Endothelial cell of umbilical vein (primary cell): ENCODE measurements around the gene COL9A3. TPM values are rescaled to one million over a fixed set of nuclear protein-coding genes. Genes with fewer than 3 reads are reported as not detected.

Experiments used
- BruUV-seq: library from RNA; stranded (reverse); fragments of 400-500 nt; replicated peaks from 2 replicates; lab custom pipeline; 2021; lab: Mats Ljungman, UMichigan
- CTCF ChIA-PET: fragments of 300-600, 350-600 bp; sonication (Branson Sonifier 250); formaldehyde crosslinking; loops from one replicate; lab custom pipeline; 2021; ENCODE audit warnings: antibody characterized with exemption, inconsistent platforms; lab: Charles Lee
- POLR2A ChIA-PET: fragments of 300-600, 350-600 bp; sonication (Branson Sonifier 250); formaldehyde crosslinking; loops from one replicate; lab custom pipeline; 2021; ENCODE audit warnings: antibody characterized with exemption, inconsistent platforms; lab: Charles Lee
- DNase-seq: peaks from one replicate; pipeline ENCODE4 v3.0.0-alpha.2; 2011; ENCODE audit warnings: low read depth, low spot score
- FAIRE-seq: peaks from 2 replicates; lab custom pipeline; 2011; peaks lifted over from hg19 to GRCh38; lab: Jason Lieb, UNC
- H2AFZ ChIP-seq: 2 replicates; pipeline ENCODE4 v1.6.0; 2012; ENCODE audit warnings: low read depth, low read length, control low read depth, inconsistent platforms
- H3K27ac ChIP-seq: 2 replicates; pipeline ENCODE4 v1.5.1; 2011; ENCODE audit warnings: low read depth, mild to moderate bottlenecking, control low read depth, low read length, moderate library complexity; ENCODE audit not compliant: insufficient read depth
- H3K27me3 ChIP-seq, 2 experiments: 2 replicates each; pipeline versions ENCODE4 v1.6.0 to v1.6.1; 2011; ENCODE audit warnings: low read length in 2 of 2, mixed read lengths in 1 of 2; ENCODE audit not compliant: control insufficient read depth in 2 of 2, insufficient read depth in 2 of 2
- H3K36me3 ChIP-seq, 2 experiments: 2 replicates in 1 of 2; 3 replicates in 1 of 2; pipeline ENCODE4 v1.5.1; 2011; ENCODE audit warnings: low read length in 2 of 2, mild to moderate bottlenecking in 1 of 2, moderate library complexity in 1 of 2; ENCODE audit not compliant: control insufficient read depth in 2 of 2, insufficient read depth in 2 of 2; ENCODE audit errors: extremely low read depth in 1 of 2
- H3K4me1 ChIP-seq: 3 replicates; pipeline ENCODE4 v1.5.1; 2011; ENCODE audit warnings: mild to moderate bottlenecking, low read length; ENCODE audit not compliant: control insufficient read depth, insufficient read depth; ENCODE audit errors: extremely low read depth
- H3K4me2 ChIP-seq: 2 replicates; pipeline ENCODE4 v1.6.1; 2011; ENCODE audit warnings: low read length, control low read depth, mixed read lengths; ENCODE audit not compliant: insufficient read depth
- H3K4me3 ChIP-seq, 3 experiments: fragments of 200-600 bp in 1 of 3; sonication (generic), shearing (Covaris generic) in 1 of 3; replicated peaks in 1 of 3; 2 replicates each; pipeline ENCODE4 v1.5.1; 2011 to 2016; ENCODE audit warnings: control low read depth in 3 of 3, low read length in 3 of 3, mild to moderate bottlenecking in 2 of 3, inconsistent platforms in 1 of 3, low read depth in 1 of 3, moderate library complexity in 1 of 3; ENCODE audit not compliant: insufficient read depth in 1 of 3
- H3K79me2 ChIP-seq: 2 replicates; pipeline ENCODE4 v1.6.0; 2012; ENCODE audit warnings: low read length, inconsistent platforms; ENCODE audit not compliant: control insufficient read depth, insufficient read depth
- H3K9ac ChIP-seq: replicated peaks from 2 replicates; pipeline ENCODE3; 2011; ENCODE audit warnings: low read length, control low read depth; ENCODE audit not compliant: insufficient read depth; ENCODE audit errors: extremely low read depth
- H3K9me1 ChIP-seq: replicated peaks from 3 replicates; pipeline ENCODE4 v1.6.0; 2011; ENCODE audit warnings: mild to moderate bottlenecking, low read length; ENCODE audit not compliant: control insufficient read depth, insufficient read depth; ENCODE audit errors: extremely low read depth
- H3K9me3 ChIP-seq: replicated peaks from 2 replicates; pipeline ENCODE4 v1.5.1; 2012; ENCODE audit warnings: low read length, inconsistent platforms; ENCODE audit not compliant: control insufficient read depth, insufficient read depth
- H4K20me1 ChIP-seq: replicated peaks from 2 replicates; pipeline ENCODE3; 2011; ENCODE audit warnings: mild to moderate bottlenecking, low read length; ENCODE audit not compliant: control insufficient read depth, insufficient read depth; ENCODE audit errors: extremely low read depth
- CTCF ChIP-seq, 2 donors: IDR thresholded peaks; 1 replicate in 1 of 2; 2 replicates in 1 of 2; pipeline ENCODE4 v1.5.1; 2011; ENCODE audit warnings: low read length in 2 of 2, mild to moderate bottlenecking in 2 of 2, moderate library complexity in 2 of 2, control low read depth in 1 of 2, inconsistent platforms in 1 of 2, low read depth in 1 of 2; ENCODE audit not compliant: insufficient read depth in 1 of 2; ENCODE audit errors: extremely low read depth in 1 of 2
- EZH2 ChIP-seq: IDR thresholded peaks from 2 replicates; pipeline ENCODE4 v1.6.1; 2012; ENCODE audit warnings: borderline replicate concordance, low read depth, mild to moderate bottlenecking, moderate library complexity, low read length, inconsistent platforms; ENCODE audit not compliant: severe bottlenecking
- FOS ChIP-seq: IDR thresholded peaks from 2 replicates; pipeline ENCODE4 v1.6.1; 2011; ENCODE audit warnings: mild to moderate bottlenecking, low read length, moderate library complexity, borderline replicate concordance; ENCODE audit not compliant: insufficient read depth
- GATA2 ChIP-seq: IDR thresholded peaks from 2 replicates; pipeline ENCODE4 v1.7.0; 2011; ENCODE audit warnings: low read depth, mild to moderate bottlenecking, moderate library complexity, mixed read lengths, low read length; ENCODE audit not compliant: insufficient read length, insufficient read depth
- JUN ChIP-seq: IDR thresholded peaks from 2 replicates; pipeline ENCODE4 v1.6.1; 2011; ENCODE audit warnings: borderline replicate concordance, low read depth; ENCODE audit not compliant: insufficient read length, insufficient read depth
- MAX ChIP-seq: IDR thresholded peaks from 2 replicates; pipeline ENCODE4 v1.6.1; 2011; ENCODE audit not compliant: insufficient read depth, insufficient read length
- MYC ChIP-seq: IDR thresholded peaks from one replicate; pipeline ENCODE4 v1.6.1; 2011; ENCODE audit warnings: mild to moderate bottlenecking, low read depth, low read length
- POLR2A ChIP-seq: IDR thresholded peaks from 2 replicates; pipeline ENCODE4 v1.6.1; 2012; ENCODE audit warnings: low read depth, mild to moderate bottlenecking, control low read depth, low read length
- POLR2AphosphoS5 ChIP-seq: IDR thresholded peaks from 2 replicates; pipeline ENCODE4 v1.6.1; 2012; ENCODE audit warnings: low read depth, mild to moderate bottlenecking, control low read depth, low read length, moderate library complexity; ENCODE audit not compliant: insufficient read depth
- dilution Hi-C: fragments of 300-500 bp; cut with MboI; formaldehyde crosslinking; loops from one replicate; pipeline ENCODE4 v1.15.0; 2019; ENCODE audit warnings: low sequenced_read_pairs; ENCODE audit not compliant: extremely low pct_ligation_motif_present
- intact Hi-C: fragments of 100-400 bp; cut with micrococcal nuclease; formaldehyde crosslinking; loops from one replicate; pipeline ENCODE4 v1.10.0; 2022
- polyA plus RNA-seq, 4 experiments: library from polyadenylated mRNA; depleted of rRNA in 3 of 4; stranded (reverse) in 3 of 4; unstranded in 1 of 4; fragments of >200 nt; gene quantifications; 2 replicates each; pipeline versions ENCODE4 v1.2.1 to v1.2.3, GENCODE V29; 2011 to 2012; ENCODE audit warnings: missing spikeins in 1 of 4
- total RNA-seq: library from RNA; stranded (reverse); gene quantifications from 2 replicates; pipeline ENCODE4 v1.2.3, GENCODE V29; 2021

The COL9A3 gene
- total and polyA plus RNA-seq, 2 donors (not counting 3 experiments of a cell fraction or from before 2014, with no cell fraction given) = 0.46 to 0.60 TPM

GRCh38 chr20:62828511-62829230, 11.8 kb downstream of the COL9A3 start:
- H3K27me3 ChIP-seq = no peaks in the 10 kb centered on the region
- H3K27ac ChIP-seq = no peak overlapping the region
- dilution Hi-C loops = no loop called here
- H3K4me2 ChIP-seq = no peak overlapping the region
- BruUV-seq = no TSS peak
- no peaks in the 10 kb centered on the region for H3K9me3 ChIP-seq
- intact Hi-C loops = no loop called here
- no peaks in the 10 kb centered on the region for H3K36me3 ChIP-seq
- H3K4me3 ChIP-seq = no peak overlapping the region
- POLR2A ChIA-PET = no interaction called here
- CTCF ChIA-PET = interaction anchor here (1.0 kb wide), 1 partner anchor 21 kb away, joined by 3 read pairs; no protein-coding TSS in a partner anchor
- H3K4me1 ChIP-seq = no peaks in the 10 kb centered on the region
- TF ChIP-seq FOS = no peak
- no peak for TF ChIP-seq MYC
- no peak for TF ChIP-seq POLR2AphosphoS5
- no peak for TF ChIP-seq POLR2A
- no peaks in the 10 kb centered on the region for H3K9me1 ChIP-seq
- H3K9ac ChIP-seq = no peak overlapping the region
- no peaks in the 10 kb centered on the region for H3K79me2 ChIP-seq
- no peak for DNase-seq
- H4K20me1 ChIP-seq = no peaks in the 10 kb centered on the region
- no peak overlapping the region for H2AFZ ChIP-seq
- FAIRE-seq = no peak

- H3K4me2 ChIP-seq = no peak overlapping the region
- no peak overlapping the region for H2AFZ ChIP-seq
- no peaks in the 10 kb centered on the region for H3K27me3 ChIP-seq
- no TSS peak for BruUV-seq
- POLR2A ChIA-PET = no interaction called here
- H3K4me3 ChIP-seq = no peak overlapping the region
- H3K27ac ChIP-seq = no peak overlapping the region
- H3K9me1 ChIP-seq = no peaks in the 10 kb centered on the region
- H3K9me3 ChIP-seq = no peaks in the 10 kb centered on the region
- no peak for TF ChIP-seq JUN
- TF ChIP-seq CTCF (IDR thresholded peaks at IDR 0.05; ENCODE audit: extremely low read depth in 1 of 2, insufficient read depth in 1 of 2, low read depth in 1 of 2, low read length in 2 of 2) = no peak
- no peak for TF ChIP-seq POLR2A
- no peak for TF ChIP-seq FOS
- TF ChIP-seq GATA2 = no peak
- no peak for TF ChIP-seq EZH2
- no peak for TF ChIP-seq MAX
- no peak for TF ChIP-seq POLR2AphosphoS5
- TF ChIP-seq MYC = no peak
- H4K20me1 ChIP-seq = no peaks in the 10 kb centered on the region
- H3K4me1 ChIP-seq = no peaks in the 10 kb centered on the region
- H3K9ac ChIP-seq = no peak overlapping the region
- H3K79me2 ChIP-seq = no peaks in the 10 kb centered on the region
- DNase-seq (no peak), FAIRE-seq (no peak)
- H3K36me3 ChIP-seq = no peaks in the 10 kb centered on the region
- intact Hi-C loops = no loop called here
- CTCF ChIA-PET = interaction anchor here (1.0 kb wide), 1 partner anchor 21 kb away, joined by 3 read pairs; no protein-coding TSS in a partner anchor
- dilution Hi-C loops = no loop called here
Measured at GRCh38 chr20:62829231-62830230, 12.7 kb downstream of the COL9A3 start.
